GM23248 (cell line): ENCODE results near the gene CACNB4.

Experiments used
- EZH2 ChIP-seq: fragments of 200-600 bp; sonication (generic); IDR thresholded peaks from 2 replicates; pipeline ENCODE4 v1.6.1; 2018; ENCODE audit warnings: antibody characterized with exemption, mild to moderate bottlenecking; ENCODE audit not compliant: insufficient read depth, poor library complexity, severe bottlenecking
- EZH2phosphoT487 ChIP-seq: fragments of 200-600 bp; sonication (generic); IDR thresholded peaks from 2 replicates; pipeline ENCODE4 v1.6.1; 2018; ENCODE audit warnings: antibody characterized with exemption, moderate library complexity, mild to moderate bottlenecking, low read depth; ENCODE audit not compliant: insufficient read depth

GRCh38 chr2:151828143-151828889 lies 270.5 kb downstream of the CACNB4 start, which contains the start of gene ARL5A:
- TF ChIP-seq EZH2 (no peak), EZH2phosphoT487 (no peak)
